IPS-NIHi11 (cell line): ENCODE data around the gene PIR.

ENCODE experiments used
- DNase-seq: peaks from one replicate; pipeline ENCODE4 v3.0.0; 2012; ENCODE audit warnings: mixed read lengths, low spot score

The PIR gene

GRCh38 chrX:15483891-15484290, 9.2 kb downstream of the PIR start:
- no peak for DNase-seq

GRCh38 chrX:15475486-15475885, 17.6 kb downstream of the PIR start:
- no peak for DNase-seq

GRCh38 chrX:15475021-15475420, 18.1 kb downstream of the PIR start:
- DNase-seq: no peak

- DNase-seq: no peak
Observed at GRCh38 chrX:15474028-15474427, 19.1 kb downstream of the PIR start.

GRCh38 chrX:15472531-15472930, 20.6 kb downstream of the PIR start:
- DNase-seq: no peak

- DNase-seq: peak; percentile 20
Observed at GRCh38 chrX:15471028-15471427, 22.1 kb downstream of the PIR start.

- DNase-seq: no peak
Observed at GRCh38 chrX:15469613-15470012, 23.5 kb downstream of the PIR start.

- DNase-seq: no peak
Observed at GRCh38 chrX:15468036-15468435, 25.1 kb downstream of the PIR start.

- DNase-seq: peak; percentile 21
Observed at GRCh38 chrX:15465896-15466651, 27.1 kb downstream of the PIR start.

- no peak for DNase-seq
Observed at GRCh38 chrX:15465347-15465746, 27.8 kb downstream of the PIR start.

GRCh38 chrX:15464704-15465103, 28.4 kb downstream of the PIR start:
- DNase-seq: no peak

- no peak for DNase-seq
Observed at GRCh38 chrX:15451913-15452312, 41.2 kb downstream of the PIR start.

GRCh38 chrX:15448010-15448639, 45.0 kb downstream of the PIR start:
- no peak for DNase-seq

GRCh38 chrX:15441464-15441863, 51.7 kb downstream of the PIR start:
- no peak for DNase-seq

- no peak for DNase-seq
Observed at GRCh38 chrX:15438332-15438731, 54.8 kb downstream of the PIR start.

GRCh38 chrX:15437724-15438123, 55.4 kb downstream of the PIR start:
- no peak for DNase-seq

GRCh38 chrX:15435836-15436619, 57.1 kb downstream of the PIR start:
- DNase-seq: no peak

GRCh38 chrX:15434205-15434604, 58.9 kb downstream of the PIR start:
- DNase-seq: no peak

- no peak for DNase-seq
Observed at GRCh38 chrX:15430584-15430983, 62.5 kb downstream of the PIR start.

GRCh38 chrX:15430076-15430475, 63.1 kb downstream of the PIR start:
- DNase-seq: no peak

GRCh38 chrX:15425024-15425423, 68.1 kb downstream of the PIR start:
- DNase-seq: no peak

- no peak for DNase-seq
Observed at GRCh38 chrX:15418707-15419181, 74.4 kb downstream of the PIR start.
